Activated CD4-positive, CD25-positive, alpha-beta regulatory T cell treated with anti-CD3 and anti-CD28 coated beads, Interleukin-2, amount 50 U/mL, for 72 hours (primary cell): ENCODE measurements around the gene SMYD1.

ENCODE experiments used
- DNase-seq: peaks from one replicate; pipeline ENCODE4 v3.0.0; 2021

SMYD1 gene

GRCh38 chr2:88057437-88057844, 10.2 kb upstream of the SMYD1 start:
- no peak for DNase-seq

- DNase-seq = no peak
These were observed 9.4 kb upstream of the SMYD1 start for GRCh38 chr2:88058191-88058590.

GRCh38 chr2:88059979-88060906, 7.4 kb upstream of the SMYD1 start:
- DNase-seq = no peak

GRCh38 chr2:88060907-88061275, 6.7 kb upstream of the SMYD1 start:
- no peak for DNase-seq

- no peak for DNase-seq
These were observed 6.3 kb upstream of the SMYD1 start for GRCh38 chr2:88061295-88061694.

- DNase-seq = no peak
These were observed 1.1 kb upstream of the SMYD1 start for GRCh38 chr2:88066543-88066942.

GRCh38 chr2:88067189-88067588, 436 bp upstream of the SMYD1 start:
- no peak for DNase-seq

GRCh38 chr2:88068044-88068443, 419 bp downstream of the SMYD1 start:
- DNase-seq = no peak

GRCh38 chr2:88069117-88069516, 1.5 kb downstream of the SMYD1 start:
- no peak for DNase-seq

- DNase-seq = no peak
These were observed 2.4 kb downstream of the SMYD1 start for GRCh38 chr2:88070055-88070454.

GRCh38 chr2:88071365-88071764, 3.7 kb downstream of the SMYD1 start:
- no peak for DNase-seq

GRCh38 chr2:88074150-88074549, 6.5 kb downstream of the SMYD1 start:
- DNase-seq = no peak

GRCh38 chr2:88074854-88075292, 7.2 kb downstream of the SMYD1 start:
- no peak for DNase-seq

GRCh38 chr2:88077080-88077479, 9.5 kb downstream of the SMYD1 start:
- no peak for DNase-seq

GRCh38 chr2:88078643-88079172, 11.1 kb downstream of the SMYD1 start:
- DNase-seq = no peak

GRCh38 chr2:88080545-88080944, 12.9 kb downstream of the SMYD1 start:
- DNase-seq = no peak

- DNase-seq = no peak
These were observed 14.4 kb downstream of the SMYD1 start for GRCh38 chr2:88081924-88082608.

GRCh38 chr2:88082781-88083180, 15.2 kb downstream of the SMYD1 start:
- no peak for DNase-seq

- no peak for DNase-seq
These were observed 17.5 kb downstream of the SMYD1 start for GRCh38 chr2:88085099-88085498.

GRCh38 chr2:88085602-88086001, 18.0 kb downstream of the SMYD1 start:
- DNase-seq = no peak

GRCh38 chr2:88086401-88086800, 18.8 kb downstream of the SMYD1 start:
- no peak for DNase-seq

GRCh38 chr2:88087073-88087472, 19.4 kb downstream of the SMYD1 start:
- no peak for DNase-seq

- DNase-seq = no peak
These were observed 20.1 kb downstream of the SMYD1 start for GRCh38 chr2:88087763-88088162.

- no peak for DNase-seq
These were observed 21.4 kb downstream of the SMYD1 start for GRCh38 chr2:88088999-88089398.
